Neuronal stem cell (in vitro differentiated cells): ENCODE results near the gene TMEM192.
"Not testable (repeated sequence)": the region's sequence is repeated elsewhere in the genome, so short reads cannot be mapped to it uniquely, and the experiment has no call there.

Experiments used
- DNase-seq: peaks from one replicate; pipeline ENCODE4 v3.0.0-alpha.2; 2013; ENCODE audit warnings: low spot score
- H2AFZ ChIP-seq: one replicate; pipeline ENCODE4 v1.6.1; 2013; ENCODE audit warnings: mild to moderate bottlenecking, low read length, inconsistent platforms
- H2AK5ac ChIP-seq: 2 replicates; pipeline ENCODE4 v1.6.1; 2013; ENCODE audit warnings: low read depth, mild to moderate bottlenecking, inconsistent platforms, low read length, moderate library complexity, mixed read lengths
- H2BK120ac ChIP-seq: 2 replicates; pipeline ENCODE4 v1.6.1; 2013; ENCODE audit warnings: low read depth, mild to moderate bottlenecking, inconsistent platforms, low read length, moderate library complexity, mixed read lengths
- H2BK12ac ChIP-seq: one replicate; pipeline ENCODE4 v1.6.1; 2013; ENCODE audit warnings: low read length, inconsistent platforms
- H2BK15ac ChIP-seq: 2 replicates; pipeline ENCODE4 v1.6.1; 2013; ENCODE audit warnings: mild to moderate bottlenecking, low read length, inconsistent platforms, mixed read lengths
- H2BK5ac ChIP-seq: one replicate; pipeline ENCODE4 v1.6.1; 2013; ENCODE audit warnings: inconsistent platforms, mild to moderate bottlenecking, low read length, moderate library complexity
- H3K14ac ChIP-seq: one replicate; pipeline ENCODE4 v1.6.1; 2013; ENCODE audit warnings: low read length, inconsistent platforms
- H3K18ac ChIP-seq: 2 replicates; pipeline ENCODE4 v1.6.1; 2013; ENCODE audit warnings: low read length, inconsistent platforms
- H3K23ac ChIP-seq: 2 replicates; pipeline ENCODE4 v1.6.1; 2013; ENCODE audit warnings: low read depth, mild to moderate bottlenecking, mixed read lengths, low read length, inconsistent platforms; ENCODE audit not compliant: poor library complexity
- H3K27ac ChIP-seq: replicated peaks from 3 replicates; pipeline ENCODE4 v1.5.1; 2013; ENCODE audit warnings: low read length, inconsistent platforms
- H3K27me3 ChIP-seq, 3 experiments: 2 replicates each; pipeline ENCODE4 v1.6.1; 2013; ENCODE audit warnings: low read length in 3 of 3, mild to moderate bottlenecking in 2 of 3, inconsistent platforms in 1 of 3, low read depth in 1 of 3, mixed read lengths in 1 of 3, moderate library complexity in 1 of 3; ENCODE audit not compliant: control insufficient read depth in 3 of 3, insufficient read depth in 3 of 3
- H3K36me3 ChIP-seq, 2 donors: replicated peaks in 1 of 2; 2 replicates each; pipeline ENCODE4 v1.6.1; 2013; ENCODE audit warnings: low read length in 2 of 2; ENCODE audit not compliant: control insufficient read depth in 2 of 2, insufficient read depth in 2 of 2
- H3K4ac ChIP-seq: 2 replicates; pipeline ENCODE4 v1.6.1; 2013; ENCODE audit warnings: inconsistent platforms, mild to moderate bottlenecking, low read length, moderate library complexity
- H3K4me1 ChIP-seq, 2 donors: 1 replicate in 1 of 2; 2 replicates in 1 of 2; pipeline ENCODE4 v1.6.1; 2013; ENCODE audit warnings: low read length in 2 of 2, low read depth in 1 of 2; ENCODE audit not compliant: control insufficient read depth in 2 of 2, insufficient read depth in 1 of 2
- H3K4me2 ChIP-seq: one replicate; pipeline ENCODE4 v1.6.1; 2013; ENCODE audit warnings: mild to moderate bottlenecking, low read length, inconsistent platforms; ENCODE audit not compliant: insufficient read depth, poor library complexity, severe bottlenecking
- H3K4me3 ChIP-seq, 2 donors: 2 replicates each; pipeline ENCODE4 v1.5.1; 2013; ENCODE audit warnings: low read length in 2 of 2, mild to moderate bottlenecking in 2 of 2, inconsistent platforms in 1 of 2, moderate library complexity in 1 of 2
- H3K79me1 ChIP-seq: one replicate; pipeline ENCODE4 v1.6.1; 2013; ENCODE audit warnings: low read depth, mild to moderate bottlenecking, inconsistent platforms, low read length, moderate library complexity
- H3K9ac ChIP-seq: one replicate; pipeline ENCODE4 v1.6.1; 2013; ENCODE audit warnings: mild to moderate bottlenecking, low read depth, low read length, inconsistent platforms; ENCODE audit not compliant: poor library complexity
- H3K9me3 ChIP-seq, 2 donors: replicated peaks in 1 of 2; 2 replicates each; pipeline versions ENCODE3 to v1.6.1; 2013; ENCODE audit warnings: low read length in 2 of 2, mild to moderate bottlenecking in 2 of 2, inconsistent platforms in 1 of 2, low read depth in 1 of 2, mixed read lengths in 1 of 2, moderate library complexity in 1 of 2; ENCODE audit not compliant: control insufficient read depth in 2 of 2, insufficient read depth in 1 of 2
- H4K8ac ChIP-seq: one replicate; pipeline ENCODE4 v1.6.1; 2013; ENCODE audit warnings: low read depth, mild to moderate bottlenecking, inconsistent platforms, low read length, moderate library complexity
- H4K91ac ChIP-seq: one replicate; pipeline ENCODE4 v1.6.1; 2013; ENCODE audit warnings: low read length, low read depth, mild to moderate bottlenecking, inconsistent platforms; ENCODE audit not compliant: poor library complexity
- WGBS, 2 donors: extraction: QIAGEN DNeasy Blood & Tissue Kit; methylation state at CpG; one replicate each; pipeline ENCODE4 v1.1.7; 2013; ENCODE audit warnings: missing lambda C conversion rate in 2 of 2, mixed read lengths in 1 of 2; ENCODE audit not compliant: insufficient read length in 2 of 2, insufficient replicate concordance in 1 of 2; ENCODE audit errors: extremely low coverage in 2 of 2; 5-methylcytosine and 5-hydroxymethylcytosine counted together

TMEM192 gene

DNA sequence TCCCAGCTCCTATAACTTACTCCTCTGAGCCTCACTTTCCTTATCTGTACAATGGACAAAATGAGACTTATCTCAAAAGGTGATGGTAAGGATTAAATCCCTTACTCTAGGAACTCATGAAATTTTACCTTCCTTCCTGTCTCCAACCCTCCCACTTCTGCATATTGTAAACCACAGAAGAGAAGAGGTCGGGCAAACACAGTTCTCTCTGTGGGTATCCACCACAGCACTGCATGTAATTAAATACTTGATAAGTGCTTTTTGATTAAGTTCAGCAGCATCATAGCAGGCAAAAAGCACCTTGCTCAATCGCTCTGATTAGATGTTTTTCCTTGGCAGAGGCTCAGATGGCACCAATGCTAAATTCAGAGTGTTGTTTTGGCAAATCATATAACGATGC, 17.3 kb upstream of the TMEM192 start:
- Histone ChIP-seq H2BK12ac (no peak overlapping the region), H2BK15ac (no peak overlapping the region), H3K4me2 (no peak overlapping the region), H3K18ac (no peak overlapping the region), H2AFZ (no peak overlapping the region), H3K14ac (no peak overlapping the region), H3K23ac (no peak overlapping the region), H3K9me3 (peaks cover 0 to 2% of the 10 kb centered on the region in 2 donors), H3K27me3 (peaks cover 0 to 8% (median 0%) of the 10 kb centered on the region in 3 experiments), H2BK120ac (no peak overlapping the region), H2BK5ac (no peak overlapping the region), H3K79me1 (no peaks in the 10 kb centered on the region), H3K4me1 (no peaks in the 10 kb centered on the region), H4K8ac (no peak overlapping the region), H3K4ac (no peak overlapping the region), H4K91ac (no peak overlapping the region), H2AK5ac (no peak overlapping the region), H3K9ac (no peak overlapping the region), H3K36me3 (no peaks in the 10 kb centered on the region), H3K27ac (no peak overlapping the region), H3K4me3 (no peak overlapping the region)
- no CpG with 5 or more reads among the region's 3 CpGs for WGBS, 2 donors
- no peak for DNase-seq

DNA sequence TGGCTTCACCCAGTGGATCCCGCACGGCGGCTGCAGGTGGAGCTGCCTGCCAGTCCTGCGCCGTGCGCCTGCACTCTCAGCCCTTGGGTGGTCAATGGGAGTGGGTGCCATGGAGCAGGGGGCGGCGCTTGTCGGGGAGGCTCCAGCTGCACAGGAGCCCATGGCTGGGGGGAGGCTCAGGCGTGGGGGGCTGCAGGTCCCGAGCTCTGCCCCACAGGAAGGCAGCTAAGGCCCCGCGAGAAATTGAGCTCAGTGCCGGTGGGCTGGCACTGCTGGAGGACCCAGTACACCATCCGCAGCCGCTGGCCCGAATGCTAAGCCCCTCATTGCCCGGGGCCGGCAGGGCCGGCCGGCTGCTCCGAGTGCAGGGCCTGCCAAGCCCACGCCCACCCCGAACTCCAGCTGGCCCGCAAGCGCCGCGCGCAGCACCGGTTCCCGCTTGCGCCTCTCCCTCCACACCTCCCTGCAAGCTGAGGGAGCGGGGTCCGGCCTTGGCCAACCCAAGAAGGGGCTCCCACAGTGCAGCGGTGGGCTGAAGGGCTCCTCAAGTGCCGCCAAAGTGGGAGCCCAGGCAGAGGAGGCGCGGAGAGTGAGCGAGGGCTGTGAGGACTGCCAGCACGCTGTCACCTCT, 13.3 kb upstream of the TMEM192 start:
- not testable (repeated sequence) for H3K27ac ChIP-seq, H3K4me3 ChIP-seq, H2AK5ac ChIP-seq, H2BK120ac ChIP-seq, H2BK5ac ChIP-seq, H2BK12ac ChIP-seq, H4K91ac ChIP-seq, H3K14ac ChIP-seq, H4K8ac ChIP-seq, H3K23ac ChIP-seq, H2BK15ac ChIP-seq, H3K18ac ChIP-seq, H3K36me3 ChIP-seq, H3K27me3 ChIP-seq, H2AFZ ChIP-seq, DNase-seq, H3K79me1 ChIP-seq, H3K9me3 ChIP-seq, H3K9ac ChIP-seq, H3K4me2 ChIP-seq, H3K4me1 ChIP-seq, H3K4ac ChIP-seq
- no CpG with 5 or more reads among the region's 40 CpGs for WGBS, 2 donors

- Histone ChIP-seq H3K4me3 (no peak overlapping the region), H3K4me2 (no peak overlapping the region), H3K23ac (no peak overlapping the region), H3K27ac (no peak overlapping the region), H3K4me1 (no peaks in the 10 kb centered on the region), H3K14ac (no peak overlapping the region), H2AK5ac (no peak overlapping the region), H2BK120ac (no peak overlapping the region), H3K4ac (no peak overlapping the region), H4K91ac (no peak overlapping the region), H3K79me1 (no peaks in the 10 kb centered on the region), H3K9me3 (peaks cover 0 to 2% of the 10 kb centered on the region in 2 donors), H4K8ac (no peak overlapping the region), H2BK12ac (no peak overlapping the region), H3K9ac (no peak overlapping the region), H3K27me3 (peaks cover 0 to 5% (median 0%) of the 10 kb centered on the region in 3 experiments), H2BK15ac (no peak overlapping the region), H2BK5ac (no peak overlapping the region), H3K18ac (no peak overlapping the region), H3K36me3 (no peaks in the 10 kb centered on the region), H2AFZ (no peak overlapping the region)
- no CpG with 5 or more reads among the region's 5 CpGs for WGBS, 2 donors
- no peak for DNase-seq
Observed at GRCh38 chr4:165124488-165124887, 11.8 kb upstream of the TMEM192 start.

DNA sequence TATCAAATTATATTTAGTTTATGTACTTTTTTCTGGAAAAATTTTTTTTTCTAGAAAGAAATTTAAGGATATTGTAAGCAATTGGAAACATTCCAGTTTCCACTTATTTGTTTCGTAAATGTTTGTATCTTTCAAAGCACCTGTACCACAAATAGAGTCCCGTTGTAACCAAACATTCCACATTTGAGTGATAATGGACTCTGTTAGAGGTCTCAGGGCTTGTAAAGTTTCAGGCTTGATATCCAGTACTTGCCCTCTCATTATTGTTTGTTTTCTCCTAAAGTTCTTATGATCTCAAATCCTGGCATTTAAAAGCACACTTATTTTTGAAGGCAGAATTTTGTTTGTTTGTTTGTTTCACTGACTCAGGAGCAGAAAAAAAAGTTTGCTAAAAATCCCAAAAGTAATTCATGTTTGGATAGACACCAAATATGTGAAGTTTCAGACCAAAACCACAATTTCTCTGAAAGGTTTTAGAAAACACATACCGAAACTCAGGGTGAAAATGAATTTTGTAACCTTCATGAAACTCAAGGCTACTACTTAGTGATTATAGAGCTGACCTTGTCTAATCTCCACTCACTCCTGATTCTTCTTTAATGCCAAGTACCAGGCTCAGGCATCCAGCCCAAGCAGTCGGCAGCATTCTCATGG, 5.7 kb upstream of the TMEM192 start:
- H2AK5ac ChIP-seq, result no peak overlapping the region
- no peaks in the 10 kb centered on the region for H3K9me3 ChIP-seq
- DNase-seq, result no peak
- no peaks in the 10 kb centered on the region for H3K79me1 ChIP-seq
- no peak overlapping the region for H2BK5ac ChIP-seq
- H3K14ac ChIP-seq, result no peak overlapping the region
- H2AFZ ChIP-seq, result no peak overlapping the region
- no peak overlapping the region for H3K27ac ChIP-seq
- no peak overlapping the region for H3K23ac ChIP-seq
- H3K9ac ChIP-seq, result no peak overlapping the region
- no peak overlapping the region for H3K4ac ChIP-seq
- no peak overlapping the region for H2BK12ac ChIP-seq
- H4K8ac ChIP-seq, result no peak overlapping the region
- no peak overlapping the region for H2BK120ac ChIP-seq
- no peak overlapping the region for H4K91ac ChIP-seq
- peaks cover 0 to 4% (median 0%) of the 10 kb centered on the region in 3 experiments for H3K27me3 ChIP-seq
- no peak overlapping the region for H3K18ac ChIP-seq
- H3K4me2 ChIP-seq, result no peak overlapping the region
- H3K4me3 ChIP-seq, result no peak overlapping the region
- H3K4me1 ChIP-seq, result no peaks in the 10 kb centered on the region
- no CpG with 5 or more reads among the region's 4 CpGs for WGBS, 2 donors
- no peak overlapping the region for H2BK15ac ChIP-seq
- no peaks in the 10 kb centered on the region for H3K36me3 ChIP-seq
